Stimulated activated naive CD8-positive, alpha-beta T cell treated with anti-CD3 and anti-CD28 coated beads, Interleukin-15, Interleukin-2, amounts not matched to agents 100 ng/mL and 50 ng/mL, for 24 hours (primary cell): ENCODE results near the gene CFAP97D1.

Experiments used
- H3K27ac Mint-ChIP-seq: one replicate; pipeline ENCODE4 v1.8.0; 2021; ENCODE audit warnings: mild to moderate bottlenecking, mixed read lengths
- H3K27me3 Mint-ChIP-seq: one replicate; pipeline ENCODE4 v1.8.0; 2021; ENCODE audit warnings: mixed read lengths
- H3K36me3 Mint-ChIP-seq: one replicate; pipeline ENCODE4 v1.8.0; 2021; ENCODE audit warnings: low read depth, mixed read lengths
- H3K4me1 Mint-ChIP-seq: one replicate; pipeline ENCODE4 v1.8.0; 2021; ENCODE audit warnings: low read depth, mixed read lengths
- H3K4me3 Mint-ChIP-seq: one replicate; pipeline ENCODE4 v1.8.0; 2021; ENCODE audit warnings: mild to moderate bottlenecking, mixed read lengths
- H3K9me3 Mint-ChIP-seq: one replicate; pipeline ENCODE4 v1.8.0; 2021; ENCODE audit warnings: mixed read lengths

Gene CFAP97D1

GRCh38 chr17:43758497-43759174 is 21.6 kb upstream of the CFAP97D1 start, which contains the start of gene SOST:
SOST (minus strand) TSS chr17:43758791; CDS start chr17:43758741, 50 bp downstream.
- Mint-ChIP-seq H3K4me1 (peaks cover 6% of the 10 kb centered on the region), H3K9me3 (no peaks in the 10 kb centered on the region), H3K27ac (no peak within 1 kb of the TSS), H3K27me3 (peaks cover 31% of the 10 kb centered on the region), H3K36me3 (no peaks in the 10 kb centered on the region), H3K4me3 (no peak within 1 kb of the TSS)

DNA sequence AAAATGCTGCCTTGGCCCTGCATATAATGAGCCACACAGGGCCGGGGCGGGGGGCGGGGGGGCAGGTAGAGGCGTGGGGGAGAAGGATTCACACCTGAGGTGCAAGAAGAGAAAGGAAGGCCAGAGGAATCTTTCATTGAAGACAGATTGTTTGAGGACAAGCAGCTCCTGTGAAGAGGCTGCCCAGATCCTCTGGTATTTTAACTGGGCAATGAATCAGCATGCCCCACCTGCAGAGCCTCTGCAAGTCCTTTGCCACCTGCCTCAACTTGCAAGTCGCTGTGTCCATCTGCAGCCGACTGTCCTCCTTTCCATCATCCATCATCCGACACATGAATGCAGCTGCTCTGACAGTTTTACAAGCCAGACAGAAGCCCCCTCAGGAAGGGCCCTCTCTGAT is 20.4 kb upstream of the CFAP97D1 start:
- Mint-ChIP-seq H3K4me3 (no peak overlapping the region), H3K27ac (no peak overlapping the region), H3K27me3 (peaks cover 26% of the 10 kb centered on the region), H3K4me1 (peaks cover 4% of the 10 kb centered on the region), H3K9me3 (no peaks in the 10 kb centered on the region), H3K36me3 (no peaks in the 10 kb centered on the region)

- no peaks in the 10 kb centered on the region for H3K9me3 Mint-ChIP-seq
- H3K36me3 Mint-ChIP-seq = no peaks in the 10 kb centered on the region
Measured at GRCh38 chr17:43760254-43760852, 19.9 kb upstream of the CFAP97D1 start.

DNA sequence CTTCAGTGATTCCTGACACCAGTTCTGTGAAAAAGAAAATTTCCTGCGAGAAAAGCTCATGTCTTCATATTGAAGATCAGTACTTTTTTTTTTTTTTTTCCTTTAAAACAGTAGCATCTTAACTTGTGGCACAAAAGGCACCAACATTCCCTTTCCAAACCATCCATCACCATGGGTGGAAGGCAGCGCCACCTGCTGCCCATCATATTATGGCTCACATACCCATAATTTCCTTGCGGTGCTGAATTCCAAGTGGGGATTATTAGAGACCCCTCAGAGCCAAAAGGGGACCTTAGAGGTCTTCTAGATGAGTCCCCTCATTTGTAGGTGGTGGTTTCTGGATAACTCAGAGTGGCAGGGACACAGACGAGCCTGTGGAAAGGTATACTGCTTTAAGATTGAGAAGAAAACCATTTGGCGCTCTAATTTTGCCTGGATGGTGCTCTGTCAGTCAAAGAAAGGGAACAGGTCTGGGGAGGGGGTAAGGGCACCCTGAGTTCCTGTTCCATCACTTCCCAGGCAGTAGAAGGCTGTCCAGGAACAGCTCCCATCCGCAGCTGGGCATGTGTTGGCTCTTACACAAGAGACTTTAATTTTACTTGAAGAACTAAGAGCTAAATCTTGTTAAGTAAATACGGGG is 13.7 kb upstream of the CFAP97D1 start:
- H3K9me3 Mint-ChIP-seq = no peaks in the 10 kb centered on the region
- H3K36me3 Mint-ChIP-seq = peaks cover 11% of the 10 kb centered on the region
- no peaks in the 10 kb centered on the region for H3K27me3 Mint-ChIP-seq
- no peak overlapping the region for H3K4me3 Mint-ChIP-seq
- H3K4me1 Mint-ChIP-seq = peaks cover 5% of the 10 kb centered on the region
- no peak overlapping the region for H3K27ac Mint-ChIP-seq

More at GRCh38 chr17:43760254-43760852, 19.9 kb upstream of the CFAP97D1 start:
- Mint-ChIP-seq H3K27me3 (peaks cover 26% of the 10 kb centered on the region), H3K4me3 (no peak overlapping the region), H3K27ac (no peak overlapping the region), H3K4me1 (peaks cover 4% of the 10 kb centered on the region)

DNA sequence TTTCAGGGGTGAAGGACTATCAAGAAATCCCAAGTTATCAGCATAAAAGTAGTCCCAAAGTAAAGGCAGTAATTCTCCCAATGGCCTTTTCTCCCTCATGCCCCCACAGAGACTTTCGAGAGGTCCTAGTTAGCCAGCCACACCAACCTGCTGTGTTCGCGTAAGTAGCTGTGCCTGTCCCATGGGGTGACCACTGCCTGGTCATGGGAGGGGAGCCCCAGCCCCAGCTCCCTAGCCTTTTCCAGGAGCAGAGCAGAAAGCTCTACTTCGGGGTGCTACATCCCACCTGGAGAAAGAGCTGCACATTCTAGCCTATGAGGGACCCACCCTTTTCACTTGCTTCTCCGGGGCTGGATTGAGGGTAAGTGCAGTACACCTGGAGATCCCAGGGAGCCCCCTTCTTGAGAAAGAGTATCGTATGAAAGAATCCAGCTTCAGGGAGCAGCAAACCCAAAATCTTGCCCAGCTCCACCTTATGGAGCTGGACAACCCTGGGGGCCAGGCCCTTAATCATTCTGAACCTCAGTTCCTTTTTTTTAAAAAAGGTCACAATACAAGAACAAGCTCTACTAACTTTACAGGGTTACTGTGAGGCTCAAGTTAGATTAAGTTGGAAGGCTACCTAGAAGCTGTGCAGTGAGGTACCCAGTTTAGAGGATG is 13.1 kb upstream of the CFAP97D1 start:
- H3K4me1 Mint-ChIP-seq = peaks cover 5% of the 10 kb centered on the region
- no peaks in the 10 kb centered on the region for H3K27me3 Mint-ChIP-seq
- H3K36me3 Mint-ChIP-seq = peaks cover 13% of the 10 kb centered on the region
- H3K9me3 Mint-ChIP-seq = no peaks in the 10 kb centered on the region
- H3K27ac Mint-ChIP-seq = no peak overlapping the region
- H3K4me3 Mint-ChIP-seq = no peak overlapping the region

GRCh38 chr17:43767713-43768059 is 12.5 kb upstream of the CFAP97D1 start:
- H3K4me3 Mint-ChIP-seq = no peak overlapping the region
- no peak overlapping the region for H3K27ac Mint-ChIP-seq
- H3K9me3 Mint-ChIP-seq = no peaks in the 10 kb centered on the region
- H3K27me3 Mint-ChIP-seq = no peaks in the 10 kb centered on the region
- H3K4me1 Mint-ChIP-seq = peaks cover 9% of the 10 kb centered on the region
- peaks cover 18% of the 10 kb centered on the region for H3K36me3 Mint-ChIP-seq

DNA sequence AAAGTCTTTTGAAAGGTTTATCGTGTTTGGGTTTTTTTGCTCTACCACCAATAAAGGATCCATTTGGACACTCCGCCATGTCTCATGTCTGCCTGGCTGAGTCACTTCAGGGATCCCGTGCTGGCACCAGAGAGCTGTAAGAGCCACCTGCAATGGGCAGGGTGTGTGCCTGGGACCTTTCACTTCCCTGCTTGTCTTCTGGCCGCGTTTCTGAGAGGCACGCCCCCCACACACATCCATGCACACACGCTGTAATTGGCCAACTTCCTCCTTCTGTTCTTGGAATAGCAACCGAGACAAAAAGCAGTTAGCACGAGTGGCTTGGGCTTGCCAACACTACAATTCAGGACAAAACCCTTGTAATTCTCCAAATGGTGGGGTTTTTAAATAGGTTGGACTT is 11.9 kb upstream of the CFAP97D1 start:
- H3K27me3 Mint-ChIP-seq = no peaks in the 10 kb centered on the region
- peaks cover 12% of the 10 kb centered on the region for H3K4me1 Mint-ChIP-seq
- H3K9me3 Mint-ChIP-seq = no peaks in the 10 kb centered on the region
- peaks cover 23% of the 10 kb centered on the region for H3K36me3 Mint-ChIP-seq
- no peak overlapping the region for H3K27ac Mint-ChIP-seq
- no peak overlapping the region for H3K4me3 Mint-ChIP-seq

GRCh38 chr17:43768943-43769342 is 11.3 kb upstream of the CFAP97D1 start:
- Mint-ChIP-seq H3K36me3 (peaks cover 25% of the 10 kb centered on the region), H3K27me3 (no peaks in the 10 kb centered on the region), H3K27ac (no peak overlapping the region), H3K9me3 (no peaks in the 10 kb centered on the region), H3K4me1 (peaks cover 15% of the 10 kb centered on the region), H3K4me3 (no peak overlapping the region)

GRCh38 chr17:43769426-43769825 is 10.8 kb upstream of the CFAP97D1 start:
- no peak overlapping the region for H3K27ac Mint-ChIP-seq
- peaks cover 25% of the 10 kb centered on the region for H3K36me3 Mint-ChIP-seq
- H3K9me3 Mint-ChIP-seq = no peaks in the 10 kb centered on the region
- no peaks in the 10 kb centered on the region for H3K27me3 Mint-ChIP-seq
- H3K4me3 Mint-ChIP-seq = no peak overlapping the region
- H3K4me1 Mint-ChIP-seq = peaks cover 15% of the 10 kb centered on the region

- Mint-ChIP-seq H3K4me3 (no peak overlapping the region), H3K36me3 (peaks cover 25% of the 10 kb centered on the region), H3K4me1 (peaks cover 15% of the 10 kb centered on the region), H3K9me3 (no peaks in the 10 kb centered on the region), H3K27me3 (no peaks in the 10 kb centered on the region), H3K27ac (no peak overlapping the region)
Measured at GRCh38 chr17:43769859-43770258, 10.4 kb upstream of the CFAP97D1 start.

DNA sequence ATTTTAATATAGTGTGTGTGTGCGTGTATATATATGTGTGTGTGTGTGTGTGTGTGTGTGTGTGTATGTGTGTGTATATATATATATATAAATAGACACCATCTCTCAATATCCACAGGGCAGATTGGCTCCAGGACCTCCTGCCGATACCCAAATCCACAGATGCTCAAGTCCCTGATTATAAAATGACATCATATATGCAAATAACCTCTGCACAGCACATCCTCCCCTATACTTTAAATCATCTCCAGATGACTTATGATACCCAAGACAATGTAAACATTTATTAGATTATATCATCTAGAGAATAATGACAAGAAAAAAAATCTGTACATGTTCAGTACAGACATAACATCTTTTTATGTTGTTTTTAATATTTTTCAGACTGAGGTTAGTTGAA is 9.3 kb upstream of the CFAP97D1 start:
- Mint-ChIP-seq H3K36me3 (peaks cover 29% of the 10 kb centered on the region), H3K4me1 (peaks cover 15% of the 10 kb centered on the region)

GRCh38 chr17:43771463-43771862 is 8.8 kb upstream of the CFAP97D1 start:
- H3K4me1 Mint-ChIP-seq = peaks cover 15% of the 10 kb centered on the region
- peaks cover 27% of the 10 kb centered on the region for H3K36me3 Mint-ChIP-seq
- H3K27ac Mint-ChIP-seq = no peak overlapping the region
- no peaks in the 10 kb centered on the region for H3K9me3 Mint-ChIP-seq
- no peak overlapping the region for H3K4me3 Mint-ChIP-seq
- H3K27me3 Mint-ChIP-seq = no peaks in the 10 kb centered on the region

More for the DNA sequence above, 9.3 kb upstream of the CFAP97D1 start:
- H3K27me3 Mint-ChIP-seq = no peaks in the 10 kb centered on the region
- no peak overlapping the region for H3K4me3 Mint-ChIP-seq
- no peak overlapping the region for H3K27ac Mint-ChIP-seq
- H3K9me3 Mint-ChIP-seq = no peaks in the 10 kb centered on the region

DNA sequence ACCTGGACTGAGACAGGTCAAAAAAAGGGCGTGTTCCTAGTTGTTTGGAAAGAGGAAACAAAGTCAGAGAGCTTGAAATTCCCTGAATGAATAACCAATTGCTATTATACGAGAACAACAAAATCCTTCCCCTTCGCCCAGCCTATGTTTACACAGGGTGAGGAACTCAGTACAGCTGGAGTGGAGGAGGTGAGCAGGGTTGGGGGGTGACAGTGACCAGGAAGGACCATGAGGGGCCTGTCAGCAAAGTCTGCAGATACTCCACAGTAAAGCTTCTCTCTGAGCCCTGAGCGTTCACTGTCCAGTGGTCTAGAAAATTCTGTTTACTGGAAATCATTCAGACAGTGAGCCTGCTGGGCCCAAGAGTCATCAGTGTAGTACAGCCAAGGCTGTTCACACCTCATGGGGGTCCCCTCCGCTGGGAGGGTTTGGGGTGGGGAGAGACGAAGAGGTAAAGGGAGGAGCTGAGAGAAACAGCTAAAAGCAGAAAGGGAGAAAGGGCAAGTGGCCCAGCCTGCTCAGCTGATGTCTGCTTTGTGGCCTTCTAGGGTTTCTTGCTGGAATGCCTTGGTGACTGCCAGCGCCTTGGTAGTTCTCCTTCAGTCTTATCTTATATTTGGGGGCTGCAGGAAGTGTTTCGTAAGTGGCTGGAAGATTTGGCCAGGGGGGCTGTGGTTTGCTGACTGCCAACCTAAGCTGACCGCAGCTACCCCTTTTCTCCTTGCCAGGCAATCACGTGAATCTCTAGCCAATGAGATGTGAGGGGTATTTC is 7.2 kb upstream of the CFAP97D1 start:
- Mint-ChIP-seq H3K27ac (no peak overlapping the region), H3K4me3 (no peak overlapping the region), H3K36me3 (peaks cover 30% of the 10 kb centered on the region), H3K27me3 (no peaks in the 10 kb centered on the region), H3K4me1 (peaks cover 19% of the 10 kb centered on the region), H3K9me3 (no peaks in the 10 kb centered on the region)

DNA sequence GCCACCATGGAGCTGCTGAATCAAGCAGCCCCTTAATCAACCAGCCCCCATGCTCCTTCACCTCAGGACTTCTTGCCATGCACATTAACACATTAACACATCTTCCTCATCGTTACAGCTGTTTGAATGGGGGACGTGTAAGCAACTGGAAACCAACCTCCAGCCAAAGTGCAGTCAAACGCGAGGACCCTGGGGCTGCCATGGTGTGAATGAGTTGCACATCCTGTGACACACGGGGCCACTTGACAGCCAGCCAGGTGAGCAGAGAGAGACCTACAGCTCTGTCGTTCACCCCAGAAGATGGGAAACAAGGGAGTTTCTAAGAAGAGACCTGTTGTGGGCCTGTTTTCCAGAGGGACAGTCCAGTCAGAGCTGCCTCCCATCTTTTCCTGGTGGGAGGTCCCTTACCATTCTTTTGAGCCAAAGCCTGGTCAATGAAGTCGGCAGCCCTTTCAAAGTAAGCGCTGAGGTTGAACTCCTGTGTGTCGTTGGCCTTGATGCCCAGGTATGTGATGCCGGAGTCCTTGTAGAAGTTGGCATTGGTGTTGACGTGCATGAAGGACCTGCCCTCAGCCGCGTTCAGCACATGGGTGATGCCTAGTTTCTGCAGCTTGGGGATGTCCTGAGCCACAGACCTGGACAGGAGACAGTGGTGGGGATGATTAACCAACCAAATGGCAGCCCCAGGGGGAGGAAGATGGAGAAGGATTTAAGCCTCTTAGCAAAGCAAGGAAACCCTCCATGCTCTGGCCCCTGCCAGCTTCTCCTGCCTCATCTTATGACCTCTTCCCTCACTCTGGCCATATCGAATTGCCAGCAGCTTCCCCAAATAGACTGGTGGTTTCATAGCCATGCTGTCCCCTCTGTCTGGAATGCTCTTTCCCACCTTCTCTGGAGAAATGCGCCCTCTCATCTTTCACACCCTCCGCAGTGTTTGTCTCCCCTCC is 5.7 kb upstream of the CFAP97D1 start:
- Mint-ChIP-seq H3K4me1 (peaks cover 20% of the 10 kb centered on the region), H3K27me3 (peaks cover 4% of the 10 kb centered on the region)

More for the DNA sequence above, 5.7 kb upstream of the CFAP97D1 start:
- Mint-ChIP-seq H3K9me3 (no peaks in the 10 kb centered on the region), H3K27ac (no peak overlapping the region), H3K36me3 (peaks cover 28% of the 10 kb centered on the region), H3K4me3 (no peak overlapping the region)
